PC-9 (cell line): ENCODE results near the gene MYBPC2. TPM values are rescaled to one million over a fixed set of nuclear protein-coding genes. Genes with fewer than 3 reads are reported as not detected.

Source experiments
- BruUV-seq: library from RNA; stranded (reverse); fragments of 400-500 nt; replicated peaks from 2 replicates; lab custom pipeline; 2021; lab: Mats Ljungman, UMichigan
- CTCF ChIA-PET: fragments of 300-600 bp; sonication (Branson Sonifier 250); formaldehyde crosslinking; loops from one replicate; lab custom pipeline; 2022; ENCODE audit warnings: antibody characterized with exemption; lab: Charles Lee
- POLR2A ChIA-PET: fragments of 300-600 bp; sonication (Branson Sonifier 250); formaldehyde crosslinking; loops from one replicate; lab custom pipeline; 2022; ENCODE audit warnings: antibody characterized with exemption; ENCODE audit not compliant: unreplicated experiment; lab: Charles Lee
- DNase-seq, 2 experiments: peaks; one replicate each; pipeline versions ENCODE4 v3.0.0 to v3.0.0-alpha.2; 2015 to 2022; ENCODE audit warnings: mixed read lengths in 1 of 2
- H2AFZ ChIP-seq: fragments of 200-600 bp; sonication (generic); 2 replicates; pipeline ENCODE4 v1.8.1; 2017; ENCODE audit warnings: antibody characterized with exemption
- H3F3A ChIP-seq: fragments of 200-600 bp; sonication (generic); 2 replicates; pipeline ENCODE4 v1.8.1; 2017; ENCODE audit warnings: antibody characterized with exemption, mild to moderate bottlenecking, low read depth; ENCODE audit not compliant: insufficient read depth
- H3K27ac ChIP-seq: fragments of 200-600 bp; sonication (generic); 2 replicates; pipeline ENCODE4 v1.6.1; 2016; ENCODE audit warnings: mixed run types
- H3K27me3 ChIP-seq: fragments of 200-600 bp; sonication (generic); 2 replicates; pipeline ENCODE4 v1.6.1; 2016; ENCODE audit warnings: low read depth, mixed run types; ENCODE audit not compliant: insufficient read depth
- H3K36me3 ChIP-seq: fragments of 200-600 bp; sonication (generic); 2 replicates; pipeline ENCODE4 v1.6.1; 2016; ENCODE audit warnings: low read depth, mixed run types
- H3K4me1 ChIP-seq: fragments of 200-600 bp; sonication (generic); replicated peaks from 2 replicates; pipeline ENCODE4 v1.6.1; 2016; ENCODE audit warnings: mixed run types; ENCODE audit not compliant: insufficient read depth
- H3K4me2 ChIP-seq: fragments of 200-600 bp; sonication (generic); 2 replicates; pipeline ENCODE4 v1.6.1; 2017; ENCODE audit warnings: mixed run types
- H3K4me3 ChIP-seq: fragments of 200-600 bp; sonication (generic); 2 replicates; pipeline ENCODE4 v1.6.1; 2016; ENCODE audit warnings: mixed run types
- H3K79me2 ChIP-seq: fragments of 200-600 bp; sonication (generic); 2 replicates; pipeline ENCODE4 v1.6.1; 2017; ENCODE audit warnings: low read depth, mixed run types
- H3K9me2 ChIP-seq: fragments of 200-600 bp; sonication (generic); 2 replicates; pipeline ENCODE4 v1.8.1; 2017; ENCODE audit warnings: mild to moderate bottlenecking; ENCODE audit not compliant: insufficient read depth
- H3K9me3 ChIP-seq: fragments of 200-600 bp; sonication (generic); 2 replicates; pipeline ENCODE4 v1.8.1; 2016; ENCODE audit warnings: low read depth; ENCODE audit not compliant: insufficient read depth
- H4K20me1 ChIP-seq: fragments of 200-600 bp; sonication (generic); 2 replicates; pipeline ENCODE4 v1.8.1; 2017; ENCODE audit not compliant: insufficient read depth
- CTCF ChIP-seq: fragments of 200-600 bp; sonication (generic); conservative IDR thresholded peaks from 2 replicates; pipeline ENCODE4 v1.6.1; 2017; ENCODE audit warnings: mixed run types, antibody characterized with exemption, mild to moderate bottlenecking, moderate library complexity
- EZH2 ChIP-seq: fragments of 200-600 bp; sonication (generic); IDR thresholded peaks from 2 replicates; pipeline ENCODE4 v1.8.0; 2017; ENCODE audit warnings: antibody characterized with exemption, low read depth
- intact Hi-C: fragments of 100-400 bp; cut with micrococcal nuclease; formaldehyde crosslinking; loops from one replicate; pipeline ENCODE4 v1.10.0; 2022; ENCODE audit not compliant: unreplicated experiment
- total RNA-seq: library from RNA; stranded (reverse); gene quantifications from 2 replicates; pipeline ENCODE4 v1.2.3, GENCODE V29; 2021

Gene MYBPC2
- total RNA-seq, 1 experiment from 2014 or later, result not detected

DNA sequence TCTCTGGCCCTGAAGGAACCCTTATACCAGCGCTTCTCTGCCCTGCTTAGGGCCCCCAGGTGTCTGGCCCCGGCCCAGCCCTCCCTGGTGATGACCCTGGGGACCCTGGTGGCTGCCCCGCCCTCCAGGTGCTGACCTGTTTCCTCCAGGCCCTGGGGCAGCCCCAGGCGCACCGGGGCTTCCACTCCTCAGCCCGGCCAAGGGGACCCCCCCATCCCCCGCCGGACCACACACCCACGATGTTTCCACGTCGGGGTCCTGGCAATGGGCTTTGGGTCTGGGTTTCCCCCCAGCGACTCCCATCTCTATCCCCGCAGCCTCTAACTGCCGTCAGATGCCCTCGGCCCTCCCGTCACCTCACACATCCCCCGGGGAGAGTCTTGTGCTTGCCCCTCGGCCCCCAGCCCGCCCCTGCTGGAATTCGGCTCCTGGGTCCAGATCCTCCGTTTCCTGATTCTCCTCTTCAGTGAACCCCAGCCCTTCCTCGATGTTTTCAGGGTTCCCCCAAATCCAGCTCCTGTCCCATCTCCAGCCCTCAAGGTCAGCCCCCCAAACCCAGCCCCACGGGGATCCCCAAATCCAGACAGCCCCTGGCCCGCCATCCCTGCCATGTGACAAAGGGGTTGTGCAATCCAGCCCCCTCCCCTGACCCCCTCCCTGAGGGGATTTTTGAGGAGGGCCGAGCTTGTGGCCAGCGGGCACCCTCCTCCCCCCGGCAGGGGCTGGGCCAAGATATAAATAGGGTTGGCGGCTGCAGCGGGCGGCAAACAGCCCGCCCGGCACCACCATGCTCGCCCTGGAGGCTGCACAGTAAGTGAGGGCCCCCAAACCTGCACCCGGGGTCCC lies 14.3 kb upstream of the MYBPC2 start, which contains the start of gene SPIB:
SPIB (plus strand) TSS at position 763 of the 846 bp plus-strand sequence; CDS start at position 788, 25 bp downstream.
- H3K4me3 ChIP-seq, result no peak within 1 kb of the TSS
- POLR2A ChIA-PET, result no interaction called here
- no peaks in the 10 kb centered on the region for H3K9me3 ChIP-seq
- peaks cover 7% of the 10 kb centered on the region; the same call in 1 of the 2 replicates for H3F3A ChIP-seq
- H4K20me1 ChIP-seq, result no peaks in the 10 kb centered on the region
- H3K9me2 ChIP-seq, result no peaks in the 10 kb centered on the region
- intact Hi-C loops, result no loop called here
- no peaks in the 10 kb centered on the region for H3K4me1 ChIP-seq
- no TSS peak for BruUV-seq
- H3K36me3 ChIP-seq, result no peaks in the 10 kb centered on the region
- TF ChIP-seq EZH2, result no peak
- TF ChIP-seq CTCF, result no peak
- no peak within 1 kb of the TSS for H3K27ac ChIP-seq
- H3K4me2 ChIP-seq, result no peak within 1 kb of the TSS
- H3K79me2 ChIP-seq, result no peaks in the 10 kb centered on the region
- H3K27me3 ChIP-seq, result no peaks in the 10 kb centered on the region
- no peak within 1 kb of the TSS for H2AFZ ChIP-seq
- CTCF ChIA-PET, result no interaction called here
- no peak for DNase-seq

DNA sequence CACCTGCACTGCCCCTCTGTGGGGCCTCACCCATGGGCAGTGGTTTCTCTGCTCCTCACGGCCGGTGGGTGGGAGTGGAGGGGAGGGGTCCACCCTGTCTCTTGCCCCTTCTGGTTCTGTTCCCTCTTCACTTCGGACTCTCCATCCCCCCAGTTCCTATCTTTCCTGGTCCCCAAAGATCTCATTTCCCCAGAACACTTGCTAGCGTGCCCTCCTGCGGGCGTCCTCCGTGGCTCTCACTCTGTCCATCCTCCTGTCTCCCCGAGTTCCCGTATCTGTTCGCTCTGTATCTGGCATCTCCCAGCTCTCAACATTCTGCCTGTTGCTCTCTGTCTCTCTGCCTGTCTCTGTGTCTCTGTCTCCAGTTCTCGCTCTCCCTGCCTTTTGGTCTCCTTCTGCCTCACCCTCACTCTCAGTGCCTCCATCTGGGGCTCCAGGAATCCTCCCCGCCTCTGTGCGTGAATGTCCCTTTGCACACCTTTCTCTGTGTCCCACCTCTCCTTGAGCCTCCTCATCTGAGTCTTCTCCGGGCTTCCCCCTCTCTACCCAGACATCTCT lies 13.6 kb upstream of the MYBPC2 start:
- Histone ChIP-seq H3K36me3 (no peaks in the 10 kb centered on the region), H3K4me1 (no peaks in the 10 kb centered on the region), H3K9me3 (no peaks in the 10 kb centered on the region), H3F3A (peaks cover under 1% of the 10 kb centered on the region; the same call in 1 of the 2 replicates), H3K27me3 (no peaks in the 10 kb centered on the region), H3K4me3 (no peak overlapping the region), H3K79me2 (no peaks in the 10 kb centered on the region), H2AFZ (no peak overlapping the region), H3K27ac (no peak overlapping the region), H3K9me2 (no peaks in the 10 kb centered on the region), H4K20me1 (no peaks in the 10 kb centered on the region), H3K4me2 (no peak overlapping the region)
- intact Hi-C loops, result no loop called here
- DNase-seq, result no peak
- ChIA-PET POLR2A (no interaction called here), CTCF (no interaction called here)
- no peak for TF ChIP-seq CTCF
- no TSS peak for BruUV-seq

GRCh38 chr19:50419580-50420035 lies 13.1 kb upstream of the MYBPC2 start:
- CTCF ChIA-PET, result no interaction called here
- no TSS peak for BruUV-seq
- no peaks in the 10 kb centered on the region for H3K9me2 ChIP-seq

More at GRCh38 chr19:50419580-50420035, 13.1 kb upstream of the MYBPC2 start:
- no peak for DNase-seq
- H2AFZ ChIP-seq, result no peak overlapping the region
- H3K4me2 ChIP-seq, result no peak overlapping the region
- H3K9me3 ChIP-seq, result no peaks in the 10 kb centered on the region
- H3K27ac ChIP-seq, result no peak overlapping the region
- TF ChIP-seq EZH2, result no peak
- TF ChIP-seq CTCF, result no peak
- H3K36me3 ChIP-seq, result no peaks in the 10 kb centered on the region
- no peaks in the 10 kb centered on the region for H3K79me2 ChIP-seq
- H3K27me3 ChIP-seq, result no peaks in the 10 kb centered on the region
- intact Hi-C loops, result no loop called here
- no peak overlapping the region for H3K4me3 ChIP-seq
- no peaks in the 10 kb centered on the region for H3K4me1 ChIP-seq
- POLR2A ChIA-PET, result no interaction called here
- no peaks in the 10 kb centered on the region for H3F3A ChIP-seq
- no peaks in the 10 kb centered on the region for H4K20me1 ChIP-seq
